Mucosa of stomach (tissue), 1 donor: ENCODE results near the gene CAP2.
"Not testable (repeated sequence)": the region's sequence is repeated elsewhere in the genome, so short reads cannot be mapped to it uniquely, and the experiment has no call there.

Experiments
- H3K27me3 ChIP-seq: one replicate; pipeline ENCODE4 v1.7.0; 2013; ENCODE audit warnings: mild to moderate bottlenecking, low read length; ENCODE audit not compliant: control insufficient read depth, insufficient read depth
- H3K36me3 ChIP-seq: one replicate; pipeline ENCODE4 v1.7.0; 2013; ENCODE audit warnings: low read length; ENCODE audit not compliant: control insufficient read depth, insufficient read depth
- H3K4me1 ChIP-seq: one replicate; pipeline ENCODE4 v1.7.0; 2013; ENCODE audit warnings: mild to moderate bottlenecking, low read length; ENCODE audit not compliant: control insufficient read depth, insufficient read depth
- H3K4me3 ChIP-seq: one replicate; pipeline ENCODE4 v1.7.0; 2013; ENCODE audit warnings: low read length
- H3K9ac ChIP-seq: one replicate; pipeline ENCODE4 v1.7.0; 2013; ENCODE audit warnings: mild to moderate bottlenecking, low read length, moderate library complexity
- H3K9me3 ChIP-seq: one replicate; pipeline ENCODE4 v1.7.0; 2013; ENCODE audit warnings: mild to moderate bottlenecking, low read length, moderate library complexity; ENCODE audit not compliant: control insufficient read depth
- donor health status: Pancreatic carcinoma.

CAP2 gene

DNA sequence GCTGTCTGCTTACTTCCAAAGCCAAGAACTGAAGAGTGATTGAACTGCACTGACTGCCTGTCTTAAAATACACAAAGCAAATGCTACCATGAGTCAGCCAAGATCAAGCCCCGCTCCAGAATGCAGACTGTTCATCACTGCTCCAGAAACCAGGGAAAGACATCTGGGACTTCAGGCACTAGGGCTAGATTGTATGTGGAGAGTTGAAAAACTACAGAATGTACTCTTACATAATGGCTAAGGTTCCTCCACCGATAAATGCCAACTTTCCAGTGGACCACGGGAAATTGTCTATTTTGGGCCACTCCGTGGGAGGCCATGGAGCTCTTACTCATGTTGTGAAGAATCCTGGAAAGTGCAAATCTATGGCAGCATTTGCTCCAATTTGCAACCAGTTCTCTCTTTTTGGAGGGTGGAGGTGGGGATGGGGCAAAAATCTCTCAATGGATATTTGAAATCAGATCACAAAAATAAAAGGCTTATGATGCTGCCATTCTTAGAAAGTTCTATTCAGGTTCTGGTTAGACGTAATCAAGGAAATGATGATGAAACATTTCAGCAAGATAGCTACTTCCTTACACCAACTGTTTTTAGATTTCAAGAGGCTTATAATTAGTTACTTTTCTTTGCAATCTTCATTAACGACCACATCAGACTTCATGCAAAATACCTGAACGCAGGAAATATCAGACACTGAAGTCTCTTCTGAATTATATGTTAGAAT, 11.8 kb upstream of the CAP2 start:
- no peaks in the 10 kb centered on the region for H3K4me1 ChIP-seq
- no peak overlapping the region for H3K9ac ChIP-seq

DNA sequence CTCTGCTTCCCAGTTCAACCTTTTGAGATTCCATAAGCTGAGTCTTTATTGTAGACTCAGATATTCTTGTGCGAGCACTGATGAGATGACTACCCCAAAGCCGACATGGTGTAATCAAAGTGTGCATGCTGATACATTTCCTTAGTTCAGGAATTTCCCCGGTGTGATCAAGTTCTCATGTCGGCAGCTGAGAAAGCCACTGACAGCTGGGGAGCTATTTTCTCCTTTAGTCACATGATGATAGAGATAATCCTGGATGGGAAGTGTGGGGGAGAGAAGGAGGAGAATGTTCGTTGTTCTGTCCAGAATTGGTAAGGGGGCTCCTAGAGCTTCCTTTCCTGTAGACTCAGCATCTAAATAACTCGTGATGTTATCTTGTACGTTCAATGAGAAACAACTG, 7.7 kb upstream of the CAP2 start:
- H3K4me1 ChIP-seq: no peaks in the 10 kb centered on the region
- no peak overlapping the region for H3K9ac ChIP-seq
- H3K4me3 ChIP-seq: no peak overlapping the region
- no peaks in the 10 kb centered on the region for H3K9me3 ChIP-seq
- no peaks in the 10 kb centered on the region for H3K36me3 ChIP-seq
- no peaks in the 10 kb centered on the region for H3K27me3 ChIP-seq

More for the DNA sequence above, 11.8 kb upstream of the CAP2 start:
- no peaks in the 10 kb centered on the region for H3K27me3 ChIP-seq
- H3K36me3 ChIP-seq: no peaks in the 10 kb centered on the region
- H3K9me3 ChIP-seq: no peaks in the 10 kb centered on the region
- no peak overlapping the region for H3K4me3 ChIP-seq

DNA sequence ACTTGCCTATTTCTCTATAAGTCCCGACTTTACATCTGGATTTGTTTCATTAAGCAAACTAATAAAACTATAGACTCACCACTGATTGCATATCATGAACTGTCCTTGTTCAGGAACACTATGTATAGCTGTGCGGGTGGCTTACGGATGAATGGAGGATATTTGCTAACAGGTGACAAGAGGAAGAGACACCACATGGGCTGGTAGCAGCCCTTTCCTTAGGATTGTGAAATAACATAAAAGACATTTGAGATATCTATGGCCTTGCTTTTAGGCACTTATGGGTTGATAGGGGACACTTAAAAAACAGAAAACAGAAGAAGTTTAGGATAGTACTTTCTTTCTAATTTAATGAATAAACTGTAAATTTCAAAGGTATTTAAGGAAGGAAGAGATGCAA, 5.0 kb upstream of the CAP2 start:
- H3K9me3 ChIP-seq: no peaks in the 10 kb centered on the region
- no peaks in the 10 kb centered on the region for H3K36me3 ChIP-seq
- H3K27me3 ChIP-seq: no peaks in the 10 kb centered on the region
- H3K9ac ChIP-seq: no peak overlapping the region
- no peaks in the 10 kb centered on the region for H3K4me1 ChIP-seq
- no peak overlapping the region for H3K4me3 ChIP-seq

DNA sequence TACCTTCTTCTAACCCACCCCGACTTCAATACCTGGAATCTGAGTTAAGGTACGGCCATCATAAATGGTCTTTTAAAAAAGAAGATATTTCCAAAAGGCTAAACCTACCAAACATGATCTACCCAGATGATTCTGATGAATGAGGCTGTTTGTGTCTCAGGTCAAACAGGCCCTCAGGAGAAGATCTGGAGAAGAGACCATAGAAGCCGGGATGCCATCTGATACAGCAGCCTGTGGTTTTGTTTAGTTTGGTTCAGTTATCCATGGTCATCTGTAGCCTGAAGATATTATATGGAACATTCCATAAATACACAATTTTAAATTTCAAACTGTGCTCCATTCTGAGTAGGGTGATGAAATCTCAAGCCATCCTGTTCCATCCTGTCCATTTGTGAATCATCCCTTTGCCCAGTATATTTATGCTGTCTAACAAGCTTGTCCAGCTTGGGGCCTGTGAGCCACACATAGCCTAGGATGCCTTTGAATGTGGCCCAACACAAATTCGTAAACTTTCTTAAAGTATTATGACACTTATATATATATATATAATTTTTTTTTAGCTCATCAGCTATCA, 4.0 kb upstream of the CAP2 start:
- Histone ChIP-seq H3K4me3 (no peak overlapping the region), H3K9me3 (no peaks in the 10 kb centered on the region), H3K27me3 (no peaks in the 10 kb centered on the region)

DNA sequence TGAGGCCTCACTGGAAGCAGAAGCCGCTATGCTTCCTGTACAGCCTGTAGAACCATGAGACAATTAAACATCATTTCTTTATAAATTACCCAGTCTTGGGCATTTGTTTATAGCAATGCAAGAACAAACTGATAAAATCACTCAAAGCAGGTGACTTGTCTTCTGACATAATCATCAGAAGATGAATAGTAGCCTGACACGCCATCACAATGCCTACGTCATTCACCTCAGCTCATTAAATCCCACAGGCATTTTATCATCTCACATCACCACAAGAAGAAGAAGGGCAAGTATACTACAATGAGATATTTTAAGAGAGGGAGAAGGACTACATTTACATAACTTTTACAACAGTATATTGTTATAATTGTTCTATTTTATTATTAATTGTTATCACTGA, 3.1 kb upstream of the CAP2 start:
- Histone ChIP-seq H3K4me1 (no peaks in the 10 kb centered on the region), H3K9ac (no peak overlapping the region), H3K36me3 (no peaks in the 10 kb centered on the region), H3K9me3 (no peaks in the 10 kb centered on the region), H3K4me3 (no peak overlapping the region), H3K27me3 (no peaks in the 10 kb centered on the region)

More for the DNA sequence above, 4.0 kb upstream of the CAP2 start:
- Histone ChIP-seq H3K4me1 (no peaks in the 10 kb centered on the region), H3K9ac (no peak overlapping the region), H3K36me3 (no peaks in the 10 kb centered on the region)

DNA sequence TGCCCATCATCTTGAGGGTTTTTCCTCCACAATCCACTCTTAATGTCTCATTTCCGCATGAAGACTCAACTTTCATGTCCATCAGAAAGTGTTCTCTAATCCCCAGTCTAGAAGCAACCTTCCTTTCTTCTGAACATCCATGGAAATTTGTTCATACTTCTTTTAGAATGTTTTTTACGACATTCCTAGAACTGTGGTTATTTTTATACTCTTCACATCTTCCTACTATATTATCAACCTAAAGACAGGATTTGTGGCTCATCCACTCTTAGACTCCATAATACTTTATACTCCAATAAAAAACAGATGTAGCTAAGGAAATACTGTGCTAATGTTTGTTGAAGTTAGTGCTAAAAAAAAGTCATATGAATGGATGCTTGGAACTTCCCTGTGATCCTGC, 1.4 kb upstream of the CAP2 start:
- Histone ChIP-seq H3K27me3 (no peaks in the 10 kb centered on the region), H3K4me3 (no peak overlapping the region), H3K4me1 (no peaks in the 10 kb centered on the region), H3K9ac (no peak overlapping the region), H3K9me3 (no peaks in the 10 kb centered on the region), H3K36me3 (no peaks in the 10 kb centered on the region)

DNA sequence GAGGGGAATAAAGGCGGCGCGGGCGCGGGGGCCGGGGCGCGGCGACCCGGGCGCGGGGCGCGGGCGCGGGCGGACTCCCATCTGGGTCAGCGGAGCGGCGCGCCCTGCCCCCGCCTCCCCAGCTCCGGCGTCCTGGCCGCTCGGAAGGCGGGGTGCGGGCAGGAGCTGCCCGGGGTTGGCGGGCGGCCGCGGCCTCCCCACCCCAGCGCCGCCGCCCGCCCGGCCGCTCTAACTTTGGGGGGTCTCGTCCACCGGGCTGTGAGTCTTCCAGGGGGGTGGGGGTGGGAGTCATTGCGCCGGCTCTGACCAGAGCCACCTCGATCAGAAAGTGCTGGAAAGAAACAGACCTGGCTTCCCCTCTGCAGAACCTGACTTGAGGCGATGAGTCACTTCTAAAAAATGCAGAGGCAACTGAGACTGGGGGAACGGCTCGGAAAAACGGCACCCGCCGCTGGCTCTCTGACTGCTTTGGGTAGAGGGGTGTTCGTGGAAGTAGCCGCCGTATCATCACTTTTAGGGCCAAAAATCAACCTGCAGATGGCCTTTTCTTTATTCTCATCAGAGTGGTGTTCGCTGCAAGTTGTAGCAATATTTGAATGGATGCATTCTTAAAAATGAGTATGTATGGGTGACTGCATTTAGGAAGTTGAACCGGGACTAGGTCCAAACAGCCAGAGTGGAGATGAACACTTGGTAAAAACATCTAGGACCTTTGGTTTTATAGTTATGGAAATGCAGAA, 667 bp downstream of the CAP2 start:
- no peaks in the 10 kb centered on the region for H3K4me1 ChIP-seq
- H3K9ac ChIP-seq: peak overlapping the region; percentile 40
- no peaks in the 10 kb centered on the region for H3K27me3 ChIP-seq
- no peaks in the 10 kb centered on the region for H3K36me3 ChIP-seq
- H3K9me3 ChIP-seq: no peaks in the 10 kb centered on the region
- H3K4me3 ChIP-seq: no peak overlapping the region

DNA sequence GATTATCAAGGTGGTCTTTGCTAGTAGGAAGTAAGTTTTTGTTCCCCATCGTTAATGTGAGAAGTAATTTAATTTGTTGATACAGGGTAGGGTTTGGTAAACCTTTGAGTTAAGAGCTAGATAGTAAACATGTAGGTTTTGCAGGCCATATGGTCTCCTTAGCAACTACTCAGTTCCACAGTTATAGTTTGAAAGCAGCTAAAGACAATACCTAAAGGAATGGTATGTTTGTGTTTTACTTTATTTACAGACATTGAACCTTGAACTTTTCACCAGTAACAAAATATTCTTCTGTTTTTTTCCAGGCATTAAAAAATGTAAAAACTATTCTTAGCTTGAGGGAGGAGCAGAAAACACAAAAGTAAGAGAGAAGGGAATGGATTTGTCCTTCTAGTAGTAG, 1.7 kb downstream of the CAP2 start:
- Histone ChIP-seq H3K27me3 (no peaks in the 10 kb centered on the region), H3K9me3 (no peaks in the 10 kb centered on the region), H3K36me3 (no peaks in the 10 kb centered on the region), H3K9ac (no peak overlapping the region), H3K4me3 (no peak overlapping the region), H3K4me1 (no peaks in the 10 kb centered on the region)

DNA sequence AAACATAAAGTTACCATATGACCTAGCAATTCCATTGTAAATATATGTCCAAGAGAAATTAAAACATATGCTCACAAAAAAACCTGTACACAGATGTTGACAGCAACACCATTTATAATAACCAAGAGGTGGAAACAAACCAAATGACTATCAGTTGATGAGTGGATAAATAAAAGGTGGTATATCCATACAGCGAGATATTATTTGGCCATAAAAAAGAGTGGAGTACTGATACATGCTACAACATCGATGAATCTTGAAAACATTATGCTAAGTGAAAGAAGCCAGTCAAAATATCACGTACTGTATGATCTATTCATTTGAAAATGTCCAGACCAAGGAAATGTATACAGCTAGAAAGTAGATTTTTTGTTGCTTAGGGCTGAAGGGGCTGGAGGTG, 2.9 kb downstream of the CAP2 start:
- no peaks in the 10 kb centered on the region for H3K9me3 ChIP-seq
- H3K4me1 ChIP-seq: no peaks in the 10 kb centered on the region
- no peaks in the 10 kb centered on the region for H3K27me3 ChIP-seq
- H3K4me3 ChIP-seq: no peak overlapping the region
- H3K9ac ChIP-seq: no peak overlapping the region
- H3K36me3 ChIP-seq: no peaks in the 10 kb centered on the region

DNA sequence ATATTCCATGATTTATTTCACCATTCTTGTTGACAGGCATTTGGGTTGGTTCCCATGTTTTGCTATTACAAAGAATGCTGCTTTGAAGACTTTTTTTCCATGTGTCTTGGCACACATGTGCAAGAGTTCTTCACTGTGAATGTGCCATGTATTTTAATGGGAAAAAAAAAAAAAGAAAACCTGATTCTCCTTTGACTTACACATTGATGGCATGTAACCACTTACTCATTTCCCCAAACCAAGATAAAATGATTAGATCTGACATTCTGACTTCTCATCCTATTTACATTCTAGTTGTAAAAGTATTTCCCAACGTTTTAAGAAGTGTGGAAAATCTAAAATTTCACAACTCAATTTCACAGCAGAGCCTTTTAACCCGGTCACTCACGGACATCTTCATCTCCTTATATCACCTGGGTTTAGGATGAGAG, 4.4 kb downstream of the CAP2 start:
- Histone ChIP-seq H3K27me3 (no peaks in the 10 kb centered on the region), H3K9ac (no peak overlapping the region), H3K4me3 (no peak overlapping the region), H3K9me3 (no peaks in the 10 kb centered on the region), H3K4me1 (no peaks in the 10 kb centered on the region), H3K36me3 (no peaks in the 10 kb centered on the region)

DNA sequence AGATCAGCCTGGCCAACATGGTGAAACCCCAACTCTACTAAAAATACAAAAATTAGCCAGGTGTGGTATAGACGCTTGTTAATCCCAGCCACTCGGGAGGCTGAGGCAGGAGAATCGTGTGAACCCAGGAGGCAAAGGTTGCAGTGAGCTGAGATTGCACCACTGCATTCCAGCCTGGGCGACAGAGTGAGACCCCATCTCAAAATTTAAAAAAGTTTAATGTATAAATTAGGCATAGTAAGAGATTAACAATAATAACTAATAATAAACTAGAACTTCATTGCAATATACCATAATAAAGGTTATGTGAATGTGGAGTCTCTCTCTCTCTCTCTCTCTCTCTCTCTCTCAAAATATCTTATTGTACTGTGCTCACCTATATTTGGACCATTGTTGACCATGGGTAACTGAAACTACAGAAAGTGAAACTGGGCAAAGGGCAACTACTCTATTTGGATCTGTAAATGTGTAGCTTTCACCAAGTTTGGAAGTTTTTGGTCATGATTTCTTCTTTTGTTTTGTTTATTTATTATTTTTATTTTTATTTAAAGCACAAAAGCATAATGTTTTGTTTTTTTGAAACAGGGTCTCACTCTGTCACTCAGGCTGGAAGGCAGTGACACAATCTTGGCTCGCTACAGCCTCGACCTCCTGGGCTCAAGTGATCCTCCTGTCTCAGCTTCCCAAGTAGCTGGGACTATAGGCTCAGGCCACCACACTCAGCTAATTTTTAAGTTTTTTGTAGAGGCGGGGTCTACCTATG, 12.0 kb downstream of the CAP2 start:
- not testable (repeated sequence) for H3K36me3 ChIP-seq, H3K9ac ChIP-seq, H3K4me1 ChIP-seq, H3K27me3 ChIP-seq, H3K4me3 ChIP-seq, H3K9me3 ChIP-seq

DNA sequence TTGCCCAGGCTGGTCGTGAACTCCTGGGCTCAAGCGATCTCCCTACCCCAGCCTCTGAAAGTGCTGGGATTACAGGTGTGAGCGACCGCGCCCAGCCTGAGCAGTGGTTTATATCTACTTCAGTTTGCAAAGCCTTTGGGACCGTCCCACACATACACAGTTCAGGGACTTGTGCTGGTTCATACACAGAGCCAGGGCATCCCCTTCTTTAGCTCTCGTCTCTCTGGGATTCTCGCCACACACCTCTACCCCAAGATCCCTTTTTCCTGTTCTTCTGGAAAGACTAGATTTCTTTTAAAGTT, 12.5 kb downstream of the CAP2 start:
- H3K9ac ChIP-seq: no peak overlapping the region

More for the DNA sequence above, 12.5 kb downstream of the CAP2 start:
- no peaks in the 10 kb centered on the region for H3K4me1 ChIP-seq
- H3K9me3 ChIP-seq: no peaks in the 10 kb centered on the region
- no peaks in the 10 kb centered on the region for H3K36me3 ChIP-seq
- no peaks in the 10 kb centered on the region for H3K27me3 ChIP-seq
- H3K4me3 ChIP-seq: no peak overlapping the region
